ENCODE results near the gene SNTA1. TPM values are rescaled to one million over a fixed set of nuclear protein-coding genes. Genes with fewer than 3 reads are reported as not detected.

Gene SNTA1
- total and polyA plus RNA-seq, 2 of the 13 experiments (the other 11 are each of a cell fraction or from before 2014, with no cell fraction given), result 16.4 to 18.3 TPM

- TF ChIP-seq MTF2 (CRISPR knock-in tag; IDR thresholded peaks at IDR 0.05; ENCODE audit: borderline replicate concordance), result no peak
- TF ChIP-seq ZNF333 (CRISPR knock-in tag; IDR thresholded peaks at IDR 0.05; ENCODE audit: borderline replicate concordance), result no peak
- TF ChIP-seq ZNF33A (CRISPR knock-in tag; IDR thresholded peaks at IDR 0.05; ENCODE audit: borderline replicate concordance), result no peak
- TF ChIP-seq ZNF235 (CRISPR knock-in tag; IDR thresholded peaks at IDR 0.05; ENCODE audit: borderline replicate concordance), result no peak
- no peak for TF ChIP-seq ZNF326 (CRISPR knock-in tag; IDR thresholded peaks at IDR 0.05; ENCODE audit: borderline replicate concordance)
These were observed 39.3 kb downstream of the SNTA1 start (continued) for GRCh38 chr20:33404281-33404680.

GRCh38 chr20:33401921-33402369 is 41.6 kb downstream of the SNTA1 start:
- in situ Hi-C loops (cut with HindIII; ENCODE audit: extremely low pct_ligation_motif_present, low pct_unique_long_range_greater_than_20kb) (no loop called here), intact Hi-C loops (cut with micrococcal nuclease; ENCODE audit: unreplicated experiment) (loop anchor here (2.0 to 5.0 kb wide), 2 partner anchors 41 to 260 kb away; partner anchors contain the start of genes C20orf144 and SNTA1)
- Histone ChIP-seq H4K20me1 (ENCODE audit: insufficient read depth, low read length) (no peaks in the 10 kb centered on the region), H3K27me3 (ENCODE audit: control insufficient read depth in 1 of 2, insufficient read depth in 2 of 2, low read length in 2 of 2) (peaks cover 0 to 3% of the 10 kb centered on the region in 2 experiments; a peak in 1 of 5 replicates), H3K9me3 (ENCODE audit: low read length) (no peaks in the 10 kb centered on the region), H3K4me2 (ENCODE audit: low read depth, low read length) (peak overlapping the region; percentile 96), H3K36me3 (replicated peaks in 1 of 2; ENCODE audit: control insufficient read depth in 1 of 2, insufficient read depth in 2 of 2, low read length in 2 of 2) (peaks cover 2 to 5% of the 10 kb centered on the region in 2 experiments; a peak in 4 of 5 replicates), H3K4me1 (ENCODE audit: insufficient read depth, low read length) (peaks cover 26% of the 10 kb centered on the region), H3K9ac (ENCODE audit: insufficient read depth, low read depth, low read length) (peak overlapping the region; percentile 86), H3K27ac (ENCODE audit: extremely low read length, insufficient read depth, low read length) (peak overlapping the region; percentile 59), H2AFZ (ENCODE audit: low read length) (peak overlapping the region; percentile 50), H3K79me2 (ENCODE audit: insufficient read depth, low read length) (peaks cover 45% of the 10 kb centered on the region), H3K4me3 (replicated peaks in 1 of 3; ENCODE audit: insufficient read depth in 1 of 3, low read depth in 2 of 3, low read length in 3 of 3) (peak overlapping the region; percentile 84 to 96 (median 85))
- ChIA-PET POLR2A (interaction anchor here (0.6 to 4.2 kb wide), 14 partner anchors 7 to 711 kb away, joined by 3 to 56 read pairs (median 4); partner anchors contain the start of genes CBFA2T2, CHMP4B, EIF2S2 and SNTA1), CTCF (ENCODE audit: low intra/inter-chr PET ratio, low total read pairs) (interaction anchor here (0.8 kb wide), 1 partner anchor 43 kb away, joined by 4 read pairs; no protein-coding TSS in a partner anchor)
- DNase-seq (ENCODE audit: low spot score) (no peak), FAIRE-seq (no peak), ATAC-seq (no peak)
- 55% methylated on average over 8 of the region's 8 CpGs for WGBS (ENCODE audit: low lambda C conversion rate)
- BruUV-seq (replicated peaks), result TSS peak; percentile 86
- TF ChIP-seq ZNF30 (CRISPR knock-in tag; IDR thresholded peaks at IDR 0.05) (no peak), ZNF784 (CRISPR knock-in tag; IDR thresholded peaks at IDR 0.05; ENCODE audit: borderline replicate concordance) (no peak), MIER2 (CRISPR knock-in tag; IDR thresholded peaks at IDR 0.05) (no peak), ELF1 (CRISPR knock-in tag; IDR thresholded peaks at IDR 0.05) (peak; percentile 45; the same call in 1 of the 2 replicates), ZFAT (CRISPR knock-in tag; conservative IDR thresholded peaks at IDR 0.05) (no peak; the same call in 1 of the 2 replicates), SNAPC5 (CRISPR knock-in tag; IDR thresholded peaks at IDR 0.05; ENCODE audit: borderline replicate concordance) (no peak), ATF3 (CRISPR knock-in tag; IDR thresholded peaks at IDR 0.05) (no peak), ZNF318 (CRISPR knock-in tag; IDR thresholded peaks at IDR 0.05) (no peak)
